Measurements from ENCODE around the gene ATP1B2.

The ATP1B2 gene

GRCh38 chr17:7686222-7687071 is 35.7 kb downstream of the ATP1B2 start:
- no peak for FAIRE-seq

DNA sequence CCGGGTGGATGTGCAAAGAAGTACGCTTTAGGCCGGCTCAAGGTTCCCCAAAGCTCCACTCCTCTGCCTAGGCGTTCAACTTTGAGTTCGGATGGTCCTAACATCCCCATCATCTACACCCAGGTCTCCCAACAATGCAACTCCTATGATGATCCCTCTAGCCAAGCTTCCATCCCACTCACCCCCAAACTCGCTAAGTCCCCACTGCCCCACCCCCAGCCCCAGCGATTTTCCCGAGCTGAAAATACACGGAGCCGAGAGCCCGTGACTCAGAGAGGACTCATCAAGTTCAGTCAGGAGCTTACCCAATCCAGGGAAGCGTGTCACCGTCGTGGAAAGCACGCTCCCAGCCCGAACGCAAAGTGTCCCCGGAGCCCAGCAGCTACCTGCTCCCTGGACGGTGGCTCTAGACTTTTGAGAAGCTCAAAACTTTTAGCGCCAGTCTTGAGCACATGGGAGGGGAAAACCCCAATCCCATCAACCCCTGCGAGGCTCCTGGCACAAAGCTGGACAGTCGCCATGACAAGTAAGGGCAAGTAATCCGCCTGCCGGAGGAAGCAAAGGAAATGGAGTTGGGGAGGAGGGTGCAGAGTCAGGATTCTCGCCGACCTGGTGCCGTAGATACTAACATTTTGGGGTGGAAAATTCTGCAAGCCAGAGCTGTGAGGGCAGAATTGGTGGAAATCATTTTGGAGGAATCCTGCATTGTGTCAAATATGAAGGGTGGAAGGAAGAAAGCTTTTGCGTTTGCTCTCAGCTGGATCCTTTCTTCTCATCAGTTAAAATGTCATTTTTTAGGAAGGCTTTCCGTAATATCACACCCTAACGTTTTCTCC is 36.6 kb downstream of the ATP1B2 start, which contains the start of gene TP53:
Gene TP53 (minus strand): TSS at position 419 of the 836 bp plus-strand sequence. CDS start 10,896 bp downstream, outside the sequence.
- FAIRE-seq, result no peak

- FAIRE-seq, result peak; percentile 78
Observed at GRCh38 chr17:7687908-7688807, 37.4 kb downstream of the ATP1B2 start, which contains the start of gene WRAP53. Gene WRAP53 (plus strand): TSS chr17:7688477. CDS start chr17:7688649, 172 bp downstream.

DNA sequence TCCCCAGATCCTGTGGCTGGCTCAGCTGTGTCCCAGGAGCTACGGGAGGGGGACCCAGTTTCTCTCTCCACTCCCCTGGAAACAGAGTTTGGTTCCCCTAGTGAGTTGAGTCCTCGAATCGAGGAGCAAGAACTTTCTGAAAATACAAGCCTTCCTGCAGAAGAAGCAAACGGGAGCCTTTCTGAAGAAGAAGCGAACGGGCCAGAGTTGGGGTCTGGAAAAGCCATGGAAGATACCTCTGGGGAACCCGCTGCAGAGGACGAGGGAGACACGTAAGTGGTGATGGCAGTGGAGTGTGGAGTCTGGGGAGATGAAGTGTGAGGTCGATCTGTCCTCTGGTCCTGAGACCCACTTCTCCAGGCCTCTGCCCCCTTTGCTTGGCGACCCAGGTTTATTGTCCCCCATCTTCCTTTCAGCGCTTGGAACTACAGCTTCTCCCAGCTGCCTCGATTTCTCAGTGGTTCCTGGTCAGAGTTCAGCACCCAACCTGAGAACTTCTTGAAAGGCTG is 38.1 kb downstream of the ATP1B2 start:
- no peak for FAIRE-seq

GRCh38 chr17:7695586-7695985 is 44.9 kb downstream of the ATP1B2 start:
- FAIRE-seq, result no peak

DNA sequence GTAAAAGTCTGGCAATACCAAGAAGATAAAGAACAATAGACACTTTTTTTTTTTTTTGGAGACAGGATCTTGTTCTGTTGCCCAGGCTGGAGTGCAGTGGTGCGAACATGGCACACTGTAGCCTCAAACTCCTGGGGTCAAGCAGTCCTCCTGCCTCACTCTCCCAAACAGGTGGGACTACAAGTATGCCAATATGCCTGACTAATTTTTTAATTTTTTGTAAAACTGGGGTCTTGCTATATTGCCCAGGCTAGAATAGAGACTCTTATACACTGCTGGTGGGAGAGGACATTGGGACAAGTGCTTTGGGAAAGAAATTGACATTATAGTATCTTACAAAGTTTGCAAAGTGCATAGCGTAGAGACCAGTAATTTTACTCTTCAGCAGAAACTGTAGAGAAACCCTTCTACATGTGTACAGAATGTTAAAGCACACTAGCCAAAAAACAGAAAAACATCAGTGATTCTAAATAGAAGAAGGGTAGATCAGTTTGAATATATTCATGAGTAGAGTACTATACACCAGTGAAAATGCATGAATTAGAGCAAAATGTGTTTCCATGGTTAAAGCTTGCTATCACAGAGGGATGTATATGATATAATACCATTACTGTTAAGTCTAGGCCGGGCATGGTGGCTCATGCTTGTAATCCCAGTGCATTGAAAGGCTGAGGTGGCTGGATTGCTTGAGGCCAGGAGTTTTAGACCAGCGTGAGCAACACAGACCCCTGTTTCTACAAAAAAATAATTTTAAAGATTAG is 47.3 kb downstream of the ATP1B2 start:
- no peak for FAIRE-seq

DNA sequence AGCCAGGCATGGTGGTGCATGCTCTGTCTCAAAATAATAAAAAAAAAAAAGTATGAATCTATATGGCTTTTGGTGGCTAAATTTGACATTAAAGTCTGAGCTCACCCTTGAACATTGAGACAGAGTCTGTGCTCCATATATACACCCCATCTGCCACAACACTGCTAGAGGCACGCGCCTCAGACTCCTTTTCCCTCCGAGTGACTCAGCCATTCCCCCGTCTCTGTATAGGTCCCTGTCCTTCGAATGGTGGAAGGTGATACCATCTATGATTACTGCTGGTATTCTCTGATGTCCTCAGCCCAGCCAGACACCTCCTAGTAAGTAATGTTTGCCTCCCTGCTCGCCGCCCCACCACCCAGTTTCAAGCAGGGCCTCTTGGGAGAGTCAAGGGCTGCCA is 49.8 kb downstream of the ATP1B2 start:
- FAIRE-seq, result no peak

DNA sequence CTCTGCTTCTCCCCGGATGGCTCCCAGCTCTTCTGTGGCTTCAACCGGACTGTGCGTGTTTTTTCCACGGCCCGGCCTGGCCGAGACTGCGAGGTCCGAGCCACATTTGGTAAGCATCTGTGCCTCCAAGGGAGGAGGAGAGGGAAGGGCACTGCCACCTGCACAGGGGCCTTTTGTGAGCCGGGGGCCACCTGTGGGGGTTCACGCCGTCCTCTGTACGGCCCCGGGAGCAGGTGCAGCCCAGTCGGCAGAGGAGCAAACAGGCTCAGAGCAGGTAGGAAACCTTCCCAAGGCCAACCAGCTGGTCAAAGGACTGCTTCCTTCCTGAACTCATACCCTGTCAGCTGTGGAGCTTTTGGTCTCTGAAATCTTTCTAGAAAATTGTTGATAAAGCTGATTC is 51.0 kb downstream of the ATP1B2 start:
- FAIRE-seq, result no peak

GRCh38 chr17:7702776-7703175 is 52.0 kb downstream of the ATP1B2 start:
- FAIRE-seq, result no peak

DNA sequence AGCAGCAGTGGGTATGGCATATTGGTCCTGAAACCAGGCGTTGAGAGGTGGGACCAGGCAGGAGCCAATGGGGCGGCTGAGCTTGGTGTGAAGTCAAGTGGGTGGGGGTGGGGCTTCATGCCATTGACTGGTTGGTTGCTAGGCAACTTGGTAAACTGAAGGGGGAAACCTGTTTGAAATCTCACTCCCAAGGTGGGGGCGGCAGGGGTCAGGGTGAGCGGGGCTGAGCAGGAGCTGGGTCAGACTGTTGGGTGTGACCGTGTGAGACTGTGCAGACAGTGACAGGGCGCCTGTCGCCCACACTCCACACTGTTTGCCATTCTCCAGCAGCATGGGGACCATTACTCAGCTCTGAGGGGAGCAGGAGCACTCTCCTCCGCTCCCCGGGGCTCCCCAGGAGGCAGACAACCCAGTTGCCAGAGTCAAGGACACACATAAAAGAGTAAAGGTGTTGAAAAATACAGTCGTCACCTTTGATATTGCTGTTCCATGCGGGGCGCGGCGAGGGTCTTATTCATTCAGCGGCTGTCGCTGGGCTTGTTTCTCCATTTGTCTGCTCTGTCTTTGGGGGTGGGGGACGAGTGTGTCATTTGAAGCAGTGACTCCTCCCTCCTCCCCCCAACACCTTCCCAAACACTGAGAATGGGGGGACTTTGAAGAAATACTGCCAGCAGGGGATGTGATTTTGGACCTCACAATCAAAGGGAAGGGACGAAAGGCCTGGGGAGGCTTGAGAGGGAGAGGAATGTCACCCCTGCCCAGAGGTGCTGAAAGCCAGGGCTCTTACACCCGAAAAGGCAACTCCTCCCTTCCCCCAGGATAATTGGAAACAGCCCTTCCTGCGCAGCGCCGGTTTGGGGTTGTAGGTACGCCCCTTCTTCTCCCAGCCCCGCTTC is 53.1 kb downstream of the ATP1B2 start:
- no peak for FAIRE-seq

- FAIRE-seq, result no peak
Observed at GRCh38 chr17:7704601-7705268, 54.0 kb downstream of the ATP1B2 start, which contains the start of gene EFNB3. Gene EFNB3 (plus strand): TSS chr17:7705202. CDS start chr17:7705599, 397 bp downstream.

GRCh38 chr17:7705269-7706255 is 54.8 kb downstream of the ATP1B2 start:
- FAIRE-seq, result no peak

- FAIRE-seq, result no peak
Observed at GRCh38 chr17:7706631-7707354, 56.1 kb downstream of the ATP1B2 start.

Data from colon (tissue), 2 donors.